HCT116 (cell line): ENCODE measurements around the gene FAM171A1. TPM values are rescaled to one million over a fixed set of nuclear protein-coding genes. Genes with fewer than 3 reads are reported as not detected.
"Not testable (repeated sequence)": the region's sequence is repeated elsewhere in the genome, so short reads cannot be mapped to it uniquely, and the experiment has no call there.

Experiments used
- ATAC-seq: fragments of 200-7000 bp; cut with Tn5 transposase; 2 replicates; pipeline ENCODE4 v1.9.1; 2020; ENCODE audit warnings: mild to moderate bottlenecking, moderate library complexity
- BruUV-seq: library from RNA; stranded (reverse); fragments of 400-500 nt; replicated peaks from 2 replicates; lab custom pipeline; 2021; lab: Mats Ljungman, UMichigan
- CTCF ChIA-PET: fragments of 300-600 bp; sonication (Branson Sonifier 250); formaldehyde crosslinking; loops from one replicate; lab custom pipeline; 2021; ENCODE audit warnings: antibody characterized with exemption; lab: Charles Lee
- POLR2A ChIA-PET: fragments of 300-600, 350-600 bp; sonication (Branson Sonifier 250); formaldehyde crosslinking; loops from one replicate; lab custom pipeline; 2021; ENCODE audit warnings: antibody characterized with exemption; lab: Charles Lee
- RAD21 ChIA-PET, 2 experiments: fragments of 300-600 bp; sonication (Branson Sonifier 250); formaldehyde crosslinking; loops; one replicate each; lab custom pipeline; 2023; ENCODE audit warnings: low total read pairs in 2 of 2; ENCODE audit not compliant: uncharacterized antibody in 2 of 2, unreplicated experiment in 2 of 2, low non-redundant PET in 1 of 2; lab: Charles Lee
- DNase-seq: peaks from one replicate; pipeline ENCODE4 v3.0.0-alpha.2; 2010; ENCODE audit warnings: low read depth, low spot score
- H2AFZ ChIP-seq: fragments of 200-600 bp; shearing (Covaris generic), sonication (generic); 2 replicates; pipeline ENCODE4 v1.6.1; 2017; ENCODE audit warnings: low read depth, mixed run types, mixed read lengths, antibody characterized with exemption, low read length; ENCODE audit not compliant: poor library complexity, severe bottlenecking
- H3K27ac ChIP-seq: 2 replicates; pipeline ENCODE4 v1.5.1; 2012; ENCODE audit warnings: low read depth, low read length
- H3K27me3 ChIP-seq: fragments of 200-600 bp; sonication (generic); 2 replicates; pipeline ENCODE4 v1.6.1; 2016; ENCODE audit warnings: mixed run types, low read length, mixed read lengths; ENCODE audit not compliant: insufficient read depth
- H3K36me3 ChIP-seq, 2 experiments: fragments of 200-500 bp in 1 of 2; fragments of 200-600 bp in 1 of 2; sonication (Bioruptor generic) in 1 of 2; sonication (generic) in 1 of 2; 2 replicates each; pipeline versions ENCODE4 v1.5.1 to v1.6.1; 2014 to 2016; ENCODE audit warnings: low read length in 2 of 2, inconsistent platforms in 1 of 2, mixed read lengths in 1 of 2, mixed run types in 1 of 2; ENCODE audit not compliant: insufficient read depth in 2 of 2, control insufficient read depth in 1 of 2
- H3K4me1 ChIP-seq, 2 experiments: fragments of 200-600 bp in 1 of 2; sonication (generic) in 1 of 2; 2 replicates each; pipeline versions ENCODE4 v1.5.1 to v1.6.1; 2012 to 2017; ENCODE audit warnings: low read length in 2 of 2, inconsistent platforms in 1 of 2, mild to moderate bottlenecking in 1 of 2, mixed read lengths in 1 of 2, mixed run types in 1 of 2, moderate library complexity in 1 of 2; ENCODE audit not compliant: insufficient read depth in 2 of 2, control insufficient read depth in 1 of 2
- H3K4me2 ChIP-seq: fragments of 200-600 bp; sonication (generic); 2 replicates; pipeline ENCODE4 v1.6.1; 2017; ENCODE audit warnings: mixed run types, low read length, mixed read lengths
- H3K4me3 ChIP-seq, 2 experiments: fragments of 200-600 bp in 1 of 2; sonication (generic) in 1 of 2; replicated peaks in 1 of 2; 2 replicates each; pipeline ENCODE4 v1.5.1; 2011 to 2016; ENCODE audit warnings: low read length in 2 of 2, control low read depth in 1 of 2, low read depth in 1 of 2, mild to moderate bottlenecking in 1 of 2, mixed read lengths in 1 of 2, mixed run types in 1 of 2
- H3K79me2 ChIP-seq: fragments of 200-600 bp; sonication (generic); 2 replicates; pipeline ENCODE4 v1.6.1; 2017; ENCODE audit warnings: mild to moderate bottlenecking, mixed run types, low read length, moderate library complexity, mixed read lengths; ENCODE audit not compliant: insufficient read depth
- H3K9ac ChIP-seq: fragments of 200-600 bp; sonication (generic); 2 replicates; pipeline ENCODE4 v1.6.1; 2016; ENCODE audit warnings: low read length, mixed read lengths
- H3K9me2 ChIP-seq: fragments of 200-600 bp; sonication (generic), shearing (Covaris generic); 2 replicates; pipeline ENCODE4 v1.6.1; 2017; ENCODE audit warnings: mixed run types, mild to moderate bottlenecking, moderate library complexity; ENCODE audit not compliant: insufficient read depth
- H3K9me3 ChIP-seq, 2 experiments: fragments of 200-500 bp in 1 of 2; fragments of 200-600 bp in 1 of 2; sonication (Bioruptor generic) in 1 of 2; sonication (generic) in 1 of 2; 2 replicates each; pipeline ENCODE4 v1.6.1; 2014 to 2017; ENCODE audit warnings: low read length in 2 of 2, mixed read lengths in 2 of 2, inconsistent platforms in 1 of 2, low read depth in 1 of 2, mild to moderate bottlenecking in 1 of 2, mixed run types in 1 of 2, moderate library complexity in 1 of 2; ENCODE audit not compliant: control insufficient read depth in 1 of 2, insufficient read depth in 1 of 2
- H4K20me1 ChIP-seq: fragments of 200-600 bp; sonication (generic), shearing (Covaris generic); 2 replicates; pipeline ENCODE4 v1.6.1; 2017; ENCODE audit warnings: mixed run types, mild to moderate bottlenecking, moderate library complexity; ENCODE audit not compliant: insufficient read depth
- EGR1 ChIP-seq: IDR thresholded peaks from 2 replicates; pipeline ENCODE4 v1.6.1; 2012; ENCODE audit warnings: low read depth
- ELF1 ChIP-seq: IDR thresholded peaks from 2 replicates; pipeline ENCODE4 v1.6.1; 2012; ENCODE audit warnings: low read depth, borderline replicate concordance
- EZH2phosphoT487 ChIP-seq: fragments of 200-600 bp; IDR thresholded peaks from 2 replicates; pipeline ENCODE4 v1.6.1; 2018; ENCODE audit warnings: antibody characterized with exemption, borderline replicate concordance
- MAX ChIP-seq: IDR thresholded peaks from 2 replicates; pipeline ENCODE4 v1.6.1; 2012
- POLR2A ChIP-seq: IDR thresholded peaks from 2 replicates; pipeline ENCODE4 v1.7.0; 2011; ENCODE audit warnings: borderline replicate concordance; ENCODE audit not compliant: insufficient read depth, insufficient read length; ENCODE audit errors: extremely low read depth
- ZBTB33 ChIP-seq: IDR thresholded peaks from 2 replicates; pipeline ENCODE4 v1.6.1; 2011; ENCODE audit warnings: mild to moderate bottlenecking, low read length, moderate library complexity; ENCODE audit not compliant: insufficient replicate concordance; ENCODE audit errors: extremely low read depth
- ZFX ChIP-seq: fragments of 450-650 bp; IDR thresholded peaks from 2 replicates; pipeline ENCODE4 v1.6.1; 2017
- intact Hi-C: fragments of 100-400 bp; cut with micrococcal nuclease; formaldehyde crosslinking; loops from 2 replicates; pipeline ENCODE4 v1.10.0; 2022
- total RNA-seq: library from RNA; stranded (reverse); gene quantifications from one replicate; pipeline ENCODE4 v1.2.1, GENCODE V29; 2021; ENCODE audit not compliant: unreplicated experiment

FAM171A1 gene
- total RNA-seq, 1 experiment from 2014 or later, result 32.5 TPM

GRCh38 chr10:15391491-15391890, 20.4 kb upstream of the FAM171A1 start:
- H3K9me2 ChIP-seq, result no peaks in the 10 kb centered on the region
- no peaks in the 10 kb centered on the region for H3K4me1 ChIP-seq
- no peak overlapping the region for H3K9ac ChIP-seq
- no peaks in the 10 kb centered on the region for H3K9me3 ChIP-seq
- H3K79me2 ChIP-seq, result no peaks in the 10 kb centered on the region
- no peak overlapping the region for H3K4me3 ChIP-seq
- intact Hi-C loops, result no loop called here
- H2AFZ ChIP-seq, result no peak overlapping the region
- TF ChIP-seq ZFX (no peak), MAX (no peak), POLR2A (no peak), ZBTB33 (no peak), ELF1 (no peak), EZH2phosphoT487 (no peak), EGR1 (no peak)
- TF ChIP-seq, all 23 proteins: peak for 0
- ATAC-seq (no peak), DNase-seq (no peak)
- no peaks in the 10 kb centered on the region for H3K27me3 ChIP-seq
- CTCF ChIA-PET, result no interaction called here
- H3K27ac ChIP-seq, result no peak overlapping the region
- no peaks in the 10 kb centered on the region for H3K36me3 ChIP-seq
- no peak overlapping the region for H3K4me2 ChIP-seq
- RAD21 ChIA-PET, result no interaction called here
- BruUV-seq, result no TSS peak
- no peaks in the 10 kb centered on the region for H4K20me1 ChIP-seq
- POLR2A ChIA-PET, result no interaction called here

- intact Hi-C loops, H3K79me2 ChIP-seq, H4K20me1 ChIP-seq, H3K4me3 ChIP-seq, BruUV-seq, RAD21 ChIA-PET, H3K9ac ChIP-seq, H3K9me3 ChIP-seq, H3K27me3 ChIP-seq, H3K4me1 ChIP-seq, H3K4me2 ChIP-seq, POLR2A ChIA-PET, H3K9me2 ChIP-seq, DNase-seq, ATAC-seq, H3K36me3 ChIP-seq, H3K27ac ChIP-seq, CTCF ChIA-PET, H2AFZ ChIP-seq: not testable (repeated sequence)
These were observed 17.1 kb upstream of the FAM171A1 start for GRCh38 chr10:15388172-15388571.
